IMR-90 (cell line): ENCODE data around the gene PTPRN2. TPM values are rescaled to one million over a fixed set of nuclear protein-coding genes. Genes with fewer than 3 reads are reported as not detected.

Experiments used
- ATAC-seq: fragments of 200-7000 bp; cut with Tn5 transposase; 2 replicates; pipeline ENCODE4 v1.9.1; 2020; ENCODE audit warnings: low read depth, mild to moderate bottlenecking, moderate library complexity
- BruUV-seq: library from RNA; stranded (reverse); fragments of 400-500 nt; replicated peaks from 2 replicates; lab custom pipeline; 2021; lab: Mats Ljungman, UMichigan
- CTCF ChIA-PET: fragments of 300-600 bp; formaldehyde crosslinking; extraction: SDS; loops from one replicate; lab custom pipeline; 2021; ENCODE audit warnings: antibody characterized with exemption; lab: Yijun Ruan, JAX
- POLR2A ChIA-PET: fragments of 300-600 bp; sonication (Branson Sonifier 250); formaldehyde crosslinking; loops from one replicate; lab custom pipeline; 2022; ENCODE audit warnings: antibody characterized with exemption; ENCODE audit not compliant: unreplicated experiment; lab: Charles Lee
- DNase-seq: peaks from one replicate; pipeline ENCODE4 v3.0.0; 2013
- H2AFZ ChIP-seq: replicated peaks from 2 replicates; pipeline ENCODE3; 2013; ENCODE audit warnings: low read length, mild to moderate bottlenecking; ENCODE audit not compliant: poor library complexity
- H2AK5ac ChIP-seq: 2 replicates; pipeline ENCODE4 v1.6.1; 2013; ENCODE audit warnings: low read depth, low read length, inconsistent platforms
- H2AK9ac ChIP-seq: replicated peaks from 2 replicates; pipeline ENCODE3; 2013; ENCODE audit warnings: mild to moderate bottlenecking, low read depth, low read length, moderate library complexity; ENCODE audit not compliant: poor library complexity
- H2BK120ac ChIP-seq: 2 replicates; pipeline ENCODE4 v1.6.1; 2013; ENCODE audit warnings: low read depth, low read length, inconsistent platforms
- H2BK15ac ChIP-seq: 3 replicates; pipeline ENCODE4 v1.6.1; 2013; ENCODE audit warnings: low read depth, low read length, inconsistent platforms
- H2BK20ac ChIP-seq: 2 replicates; pipeline ENCODE4 v1.6.1; 2013; ENCODE audit warnings: low read depth, mild to moderate bottlenecking, inconsistent platforms, low read length, moderate library complexity
- H2BK5ac ChIP-seq: 2 replicates; pipeline ENCODE4 v1.6.1; 2013; ENCODE audit warnings: mild to moderate bottlenecking, low read depth, low read length, inconsistent platforms; ENCODE audit not compliant: poor library complexity, severe bottlenecking
- H3K14ac ChIP-seq: replicated peaks from 2 replicates; pipeline ENCODE4 v1.6.1; 2013; ENCODE audit warnings: low read depth, low read length, inconsistent platforms
- H3K18ac ChIP-seq: 2 replicates; pipeline ENCODE4 v1.6.1; 2013; ENCODE audit warnings: low read depth, low read length, control low read depth
- H3K23ac ChIP-seq: 2 replicates; pipeline ENCODE4 v1.6.1; 2013; ENCODE audit warnings: low read depth, low read length, inconsistent platforms
- H3K27ac ChIP-seq: 2 replicates; pipeline ENCODE4 v1.5.1; 2013; ENCODE audit warnings: mild to moderate bottlenecking, control low read depth, low read length; ENCODE audit not compliant: insufficient read depth
- H3K27me3 ChIP-seq: 2 replicates; pipeline ENCODE4 v1.6.1; 2013; ENCODE audit warnings: low read length; ENCODE audit not compliant: control insufficient read depth, insufficient read depth
- H3K36me3 ChIP-seq: 2 replicates; pipeline ENCODE4 v1.6.1; 2013; ENCODE audit warnings: low read length, mixed read lengths; ENCODE audit not compliant: control insufficient read depth, insufficient read depth
- H3K4ac ChIP-seq: 2 replicates; pipeline ENCODE4 v1.6.1; 2013; ENCODE audit warnings: low read depth, low read length, inconsistent platforms
- H3K4me1 ChIP-seq: 2 replicates; pipeline ENCODE4 v1.6.1; 2013; ENCODE audit warnings: low read length, mixed read lengths; ENCODE audit not compliant: control insufficient read depth, insufficient read depth
- H3K4me2 ChIP-seq: 2 replicates; pipeline ENCODE4 v1.6.1; 2013; ENCODE audit warnings: low read depth, mild to moderate bottlenecking, control low read depth, low read length, moderate library complexity
- H3K4me3 ChIP-seq: 2 replicates; pipeline ENCODE4 v1.5.1; 2013; ENCODE audit warnings: low read depth, mild to moderate bottlenecking, control low read depth, low read length, moderate library complexity; ENCODE audit not compliant: insufficient read depth
- H3K56ac ChIP-seq: 2 replicates; pipeline ENCODE4 v1.6.1; 2013; ENCODE audit warnings: low read length, inconsistent platforms; ENCODE audit not compliant: insufficient read depth; ENCODE audit errors: extremely low read depth
- H3K79me1 ChIP-seq, 2 experiments: 2 replicates each; pipeline ENCODE4 v1.6.1; 2013; ENCODE audit warnings: low read length in 2 of 2, inconsistent platforms in 1 of 2, low read depth in 1 of 2
- H3K9ac ChIP-seq: 2 replicates; pipeline ENCODE4 v1.6.1; 2013; ENCODE audit warnings: low read depth, low read length, control low read depth
- H3K9me1 ChIP-seq: 2 replicates; pipeline ENCODE4 v1.6.1; 2013; ENCODE audit warnings: low read length, inconsistent platforms; ENCODE audit not compliant: insufficient read depth
- H3K9me3 ChIP-seq: 2 replicates; pipeline ENCODE4 v1.6.1; 2013; ENCODE audit warnings: low read length; ENCODE audit not compliant: control insufficient read depth, insufficient read depth
- H4K20me1 ChIP-seq: 2 replicates; pipeline ENCODE4 v1.6.1; 2013; ENCODE audit warnings: low read length, inconsistent platforms; ENCODE audit not compliant: insufficient read depth
- H4K5ac ChIP-seq: 2 replicates; pipeline ENCODE4 v1.6.1; 2013; ENCODE audit warnings: mild to moderate bottlenecking, low read depth, low read length, control low read depth
- H4K8ac ChIP-seq, 2 experiments: 2 replicates each; pipeline ENCODE4 v1.6.1; 2013; ENCODE audit warnings: low read depth in 2 of 2, low read length in 2 of 2, control low read depth in 1 of 2, inconsistent platforms in 1 of 2
- H4K91ac ChIP-seq: 2 replicates; pipeline ENCODE4 v1.6.1; 2013; ENCODE audit warnings: low read depth, low read length, inconsistent platforms; ENCODE audit not compliant: insufficient read depth
- BHLHE40 ChIP-seq: fragments of 150-350 bp; IDR thresholded peaks from 2 replicates; pipeline ENCODE4 v1.6.1; 2016; ENCODE audit warnings: mild to moderate bottlenecking, low read depth, low read length
- CEBPB ChIP-seq: IDR thresholded peaks from 2 replicates; pipeline ENCODE4 v1.6.1; 2012; ENCODE audit warnings: low read depth, low read length, improper control_type of control experiment
- CHD1 ChIP-seq: IDR thresholded peaks from 2 replicates; pipeline ENCODE4 v1.6.1; 2012; ENCODE audit warnings: low read depth, low read length, improper control_type of control experiment
- FOS ChIP-seq: fragments of 150-350 bp; IDR thresholded peaks from 2 replicates; pipeline ENCODE4 v1.6.1; 2016; ENCODE audit warnings: low read depth, low read length
- MAZ ChIP-seq: IDR thresholded peaks from 2 replicates; pipeline ENCODE4 v1.6.1; 2012; ENCODE audit warnings: low read depth, mild to moderate bottlenecking, low read length, improper control_type of control experiment, moderate library complexity, borderline replicate concordance
- MXI1 ChIP-seq: IDR thresholded peaks from 2 replicates; pipeline ENCODE4 v1.6.1; 2012; ENCODE audit warnings: low read depth, mild to moderate bottlenecking, low read length, moderate library complexity, borderline replicate concordance
- RAD21 ChIP-seq: IDR thresholded peaks from 2 replicates; pipeline ENCODE4 v1.6.1; 2012; ENCODE audit warnings: low read length, improper control_type of control experiment
- RCOR1 ChIP-seq: IDR thresholded peaks from 2 replicates; pipeline ENCODE4 v1.6.1; 2012; ENCODE audit warnings: mild to moderate bottlenecking, low read length, improper control_type of control experiment; ENCODE audit not compliant: insufficient replicate concordance
- RFX5 ChIP-seq: IDR thresholded peaks from 2 replicates; pipeline ENCODE4 v1.8.0; 2012; ENCODE audit warnings: low read depth, mild to moderate bottlenecking, low read length, moderate library complexity
- SMC3 ChIP-seq: fragments of 150-350 bp; IDR thresholded peaks from 2 replicates; pipeline ENCODE4 v1.6.1; 2016; ENCODE audit warnings: low read depth, mild to moderate bottlenecking, antibody characterized with exemption, low read length, moderate library complexity
- WGBS, 2 experiments: methylation state at CpG; one replicate each; pipeline versions ENCODE4 v1.1.5 to v1.1.7; 2013; ENCODE audit warnings: missing lambda C conversion rate in 2 of 2; ENCODE audit not compliant: insufficient read length in 1 of 2; ENCODE audit errors: extremely low coverage in 2 of 2; 5-methylcytosine and 5-hydroxymethylcytosine counted together
- dilution Hi-C: fragments of 300-500 bp; cut with HindIII; formaldehyde crosslinking; loops from one replicate; pipeline ENCODE4 v1.14.3; 2018; ENCODE audit warnings: low sequenced_read_pairs; ENCODE audit not compliant: unreplicated experiment
- in situ Hi-C: fragments of 300-500 bp; cut with MboI; formaldehyde crosslinking; loops from 3 replicates; pipeline ENCODE4 v1.14.3; 2019; ENCODE audit warnings: low sequenced_read_pairs, inconsistent platforms, mixed read lengths
- intact Hi-C: fragments of 100-400 bp; cut with micrococcal nuclease; formaldehyde crosslinking; loops from 2 replicates; pipeline ENCODE4 v1.10.0; 2022
- polyA plus RNA-seq, 3 experiments: library from polyadenylated mRNA; depleted of rRNA; stranded (reverse); fragments of >200 nt; gene quantifications; 2 replicates each; pipeline ENCODE4 v1.2.3, GENCODE V29; 2012; ENCODE audit warnings: low replicate concordance in 1 of 3
- total RNA-seq: library from RNA; depleted of rRNA; stranded (reverse); fragments of >200 nt; gene quantifications from 2 replicates; pipeline ENCODE4 v1.2.3, GENCODE V29; 2012
- TF ChIP-seq, protein P1 (sequence below): fragments of 150-350 bp; IDR thresholded peaks from 2 replicates; pipeline ENCODE4 v1.6.1; 2017; ENCODE audit warnings: mild to moderate bottlenecking, antibody characterized with exemption, low read length, low read depth

PTPRN2 gene
- total and polyA plus RNA-seq, 2 of the 4 experiments (the other 2 are of a cell fraction) = 0.03 TPM; not detected in 1

DNA sequence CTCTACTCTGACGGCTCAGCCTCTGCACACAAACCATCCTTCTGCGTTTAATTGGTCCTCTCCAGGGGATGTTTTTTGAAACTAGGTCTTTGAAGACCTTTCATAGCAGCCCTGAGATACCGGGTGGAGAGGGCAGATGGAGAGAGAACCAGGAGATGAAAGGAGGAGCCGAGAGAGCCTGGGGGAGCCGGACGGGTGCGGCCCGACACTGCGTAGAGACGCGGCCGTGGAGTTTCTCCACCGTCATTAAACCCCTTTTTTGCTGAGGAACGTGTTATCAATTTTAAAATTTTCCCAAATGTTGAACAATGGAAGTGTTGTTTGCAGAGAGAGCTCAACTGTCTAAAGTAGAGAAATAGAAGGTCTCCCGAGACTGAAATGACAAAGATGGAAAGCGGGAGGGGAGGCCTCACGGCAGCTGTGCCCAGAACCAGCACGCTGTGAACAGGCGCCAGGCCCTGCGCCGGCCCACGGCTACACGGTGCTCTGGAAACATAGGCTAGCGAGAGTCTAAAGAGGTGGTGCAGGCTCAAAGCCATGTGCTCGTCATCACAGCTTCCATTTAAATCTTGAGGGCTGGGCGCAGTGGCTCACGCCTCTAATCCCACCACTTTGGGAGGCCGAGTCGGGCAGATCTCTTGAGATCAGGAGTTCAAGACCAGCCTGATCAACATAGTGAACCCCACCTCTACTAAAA is 307.0 kb downstream of the PTPRN2 start:
- dilution Hi-C loops (no loop called here), intact Hi-C loops (no loop called here), in situ Hi-C loops (no loop called here)
- H3K9me1 ChIP-seq = no peaks in the 10 kb centered on the region
- H3K23ac ChIP-seq = no peak overlapping the region
- 63% methylated on average over 9 of the region's 29 CpGs; no CpG with 5 or more reads in 1 of the 2 experiments for WGBS, 2 experiments
- no peak overlapping the region for H2BK15ac ChIP-seq
- no TSS peak for BruUV-seq
- peaks cover 68% of the 10 kb centered on the region for H3K9me3 ChIP-seq
- H3K79me1 ChIP-seq = no peaks in the 10 kb centered on the region
- H3K9ac ChIP-seq = no peak overlapping the region
- H4K91ac ChIP-seq = no peak overlapping the region
- H3K4me1 ChIP-seq = no peaks in the 10 kb centered on the region
- no peak overlapping the region for H3K56ac ChIP-seq
- H2AK9ac ChIP-seq = no peak overlapping the region
- CTCF ChIA-PET = no interaction called here
- no peak for DNase-seq
- no peak overlapping the region for H2BK20ac ChIP-seq
- no peak for ATAC-seq
- no peak overlapping the region for H4K8ac ChIP-seq
- H3K27ac ChIP-seq = no peak overlapping the region
- no peak overlapping the region for H4K5ac ChIP-seq
- no peak overlapping the region for H3K4ac ChIP-seq
- H3K36me3 ChIP-seq = no peaks in the 10 kb centered on the region
- POLR2A ChIA-PET = no interaction called here
- no peak overlapping the region for H3K14ac ChIP-seq
- no peak for TF ChIP-seq BHLHE40
- TF ChIP-seq FOS = no peak
- TF ChIP-seq CHD1 = no peak
- TF ChIP-seq, protein P1, sequence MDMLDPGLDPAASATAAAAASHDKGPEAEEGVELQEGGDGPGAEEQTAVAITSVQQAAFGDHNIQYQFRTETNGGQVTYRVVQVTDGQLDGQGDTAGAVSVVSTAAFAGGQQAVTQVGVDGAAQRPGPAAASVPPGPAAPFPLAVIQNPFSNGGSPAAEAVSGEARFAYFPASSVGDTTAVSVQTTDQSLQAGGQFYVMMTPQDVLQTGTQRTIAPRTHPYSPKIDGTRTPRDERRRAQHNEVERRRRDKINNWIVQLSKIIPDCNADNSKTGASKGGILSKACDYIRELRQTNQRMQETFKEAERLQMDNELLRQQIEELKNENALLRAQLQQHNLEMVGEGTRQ = no peak
- TF ChIP-seq RFX5 = no peak
- no peak for TF ChIP-seq MXI1
- no peak for TF ChIP-seq RCOR1
- TF ChIP-seq MAZ = no peak
- no peak for TF ChIP-seq RAD21
- no peak for TF ChIP-seq CEBPB
- no peak for TF ChIP-seq SMC3
- H3K18ac ChIP-seq = no peak overlapping the region
- no peak overlapping the region for H2BK120ac ChIP-seq
- H2BK5ac ChIP-seq = no peak overlapping the region
- no peak overlapping the region for H3K4me3 ChIP-seq
- H3K27me3 ChIP-seq = no peaks in the 10 kb centered on the region
- no peak overlapping the region for H3K4me2 ChIP-seq
- H4K20me1 ChIP-seq = no peaks in the 10 kb centered on the region
- H2AFZ ChIP-seq = no peak overlapping the region
- H2AK5ac ChIP-seq = no peak overlapping the region
